Measurements from ENCODE around the gene JKAMP. TPM values are rescaled to one million over a fixed set of nuclear protein-coding genes. Genes with fewer than 3 reads are reported as not detected.
A peak's percentile ranks its signal among the peaks of the same experiment; 100 is the strongest.

Gene JKAMP
- total RNA-seq, 1 experiment from 2014 or later: 49.4 TPM

DNA sequence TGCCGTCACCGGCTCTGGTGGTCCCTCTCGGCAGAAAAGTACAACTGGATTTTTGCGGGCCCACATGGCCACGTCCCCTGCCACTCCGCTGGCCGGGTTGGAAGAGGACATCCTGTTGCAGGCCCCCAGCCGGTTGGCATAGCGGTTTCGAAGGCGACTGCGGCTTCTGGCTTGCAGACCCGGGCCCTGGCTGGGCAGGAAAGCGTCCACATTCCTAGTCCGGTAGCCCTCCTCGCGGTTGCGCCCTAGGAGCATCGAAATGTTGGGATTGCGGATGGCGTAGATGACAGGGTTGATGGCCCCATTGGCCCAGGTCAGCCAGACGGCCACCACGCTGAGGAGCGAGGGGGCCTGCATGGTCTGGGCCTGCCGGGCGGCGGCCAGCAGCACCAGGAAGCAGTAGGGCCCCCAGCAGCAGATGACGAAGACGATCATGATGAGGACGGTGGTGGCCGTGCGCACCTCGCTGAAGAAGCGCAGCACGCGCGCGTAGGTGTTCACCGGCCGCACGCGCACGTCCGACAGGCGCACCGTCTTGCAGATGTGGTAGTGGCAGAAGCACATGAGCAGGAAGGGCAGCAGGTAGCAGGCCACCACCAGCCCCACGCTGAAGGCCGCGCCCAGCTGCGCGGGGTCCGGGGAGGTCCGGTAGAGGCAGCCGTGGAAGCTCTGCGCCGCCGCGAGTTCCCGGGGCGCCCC is 20.4 kb upstream of the JKAMP start:
- intact Hi-C loops (cut with micrococcal nuclease; ENCODE audit: unreplicated experiment): no loop called here
- peaks cover 12% of the 10 kb centered on the region for H3K36me3 Mint-ChIP-seq (ENCODE audit: insufficient read depth, unreplicated experiment)
- BruUV-seq (replicated peaks): no TSS peak
- no peaks in the 10 kb centered on the region for H3K27me3 Mint-ChIP-seq (ENCODE audit: unreplicated experiment)
- no peaks in the 10 kb centered on the region for H3K9me3 Mint-ChIP-seq (ENCODE audit: low read depth, unreplicated experiment)
- H3K4me1 Mint-ChIP-seq (ENCODE audit: low read depth, unreplicated experiment): no peaks in the 10 kb centered on the region
- CTCF ChIA-PET: no interaction called here
- H3K4me3 Mint-ChIP-seq (ENCODE audit: low read depth, unreplicated experiment): peak overlapping the region; percentile 78
- no peak for DNase-seq
- TF ChIP-seq CTCF (IDR thresholded peaks at IDR 0.05; ENCODE audit: unreplicated experiment): no peak
- H3K27ac Mint-ChIP-seq (ENCODE audit: unreplicated experiment): peak overlapping the region; percentile 32

- CTCF ChIA-PET: interaction anchor here (0.7 kb wide), 1 partner anchor 732 kb away, joined by 3 read pairs; no protein-coding TSS in a partner anchor
- H3K4me1 Mint-ChIP-seq (ENCODE audit: low read depth, unreplicated experiment): no peaks in the 10 kb centered on the region
- TF ChIP-seq CTCF (IDR thresholded peaks at IDR 0.05; ENCODE audit: unreplicated experiment): no peak
- peak overlapping the region; percentile 78 for H3K4me3 Mint-ChIP-seq (ENCODE audit: low read depth, unreplicated experiment)
- H3K27ac Mint-ChIP-seq (ENCODE audit: unreplicated experiment): peak overlapping the region; percentile 32
- H3K36me3 Mint-ChIP-seq (ENCODE audit: insufficient read depth, unreplicated experiment): peaks cover 12% of the 10 kb centered on the region
- no TSS peak for BruUV-seq (replicated peaks)
- peak; percentile 73 for DNase-seq
- intact Hi-C loops (cut with micrococcal nuclease; ENCODE audit: unreplicated experiment): no loop called here
- no peaks in the 10 kb centered on the region for H3K27me3 Mint-ChIP-seq (ENCODE audit: unreplicated experiment)
- no peaks in the 10 kb centered on the region for H3K9me3 Mint-ChIP-seq (ENCODE audit: low read depth, unreplicated experiment)
Measured at GRCh38 chr14:59464486-59465315, 19.6 kb upstream of the JKAMP start.

GRCh38 chr14:59465316-59466135 is 18.8 kb upstream of the JKAMP start, which contains the start of gene GPR135:
Gene GPR135, minus strand, starts transcription at chr14:59465380. Its CDS starts 154 bp downstream, at chr14:59465226.
- Mint-ChIP-seq H3K4me1 (ENCODE audit: low read depth, unreplicated experiment) (no peaks in the 10 kb centered on the region), H3K27me3 (ENCODE audit: unreplicated experiment) (no peaks in the 10 kb centered on the region), H3K36me3 (ENCODE audit: insufficient read depth, unreplicated experiment) (peaks cover 12% of the 10 kb centered on the region), H3K4me3 (ENCODE audit: low read depth, unreplicated experiment) (peak within 1 kb of the TSS; percentile 78), H3K27ac (ENCODE audit: unreplicated experiment) (peak within 1 kb of the TSS; percentile 32), H3K9me3 (ENCODE audit: low read depth, unreplicated experiment) (no peaks in the 10 kb centered on the region)
- intact Hi-C loops (cut with micrococcal nuclease; ENCODE audit: unreplicated experiment): no loop called here
- CTCF ChIA-PET: no interaction called here
- BruUV-seq (replicated peaks): no TSS peak
- no peak for DNase-seq
- no peak for TF ChIP-seq CTCF (IDR thresholded peaks at IDR 0.05; ENCODE audit: unreplicated experiment)

- CTCF ChIA-PET: no interaction called here
- Mint-ChIP-seq H3K4me1 (ENCODE audit: low read depth, unreplicated experiment) (no peaks in the 10 kb centered on the region), H3K9me3 (ENCODE audit: low read depth, unreplicated experiment) (no peaks in the 10 kb centered on the region), H3K36me3 (ENCODE audit: insufficient read depth, unreplicated experiment) (peaks cover 17% of the 10 kb centered on the region), H3K27ac (ENCODE audit: unreplicated experiment) (no peak overlapping the region), H3K27me3 (ENCODE audit: unreplicated experiment) (no peaks in the 10 kb centered on the region), H3K4me3 (ENCODE audit: low read depth, unreplicated experiment) (no peak overlapping the region)
- intact Hi-C loops (cut with micrococcal nuclease; ENCODE audit: unreplicated experiment): no loop called here
- DNase-seq: no peak
- no TSS peak for BruUV-seq (replicated peaks)
- TF ChIP-seq CTCF (IDR thresholded peaks at IDR 0.05; ENCODE audit: unreplicated experiment): no peak
Measured at GRCh38 chr14:59474172-59474571, 10.1 kb upstream of the JKAMP start.
